ENCODE measurements around the gene CHST11.

Gene CHST11

DNA sequence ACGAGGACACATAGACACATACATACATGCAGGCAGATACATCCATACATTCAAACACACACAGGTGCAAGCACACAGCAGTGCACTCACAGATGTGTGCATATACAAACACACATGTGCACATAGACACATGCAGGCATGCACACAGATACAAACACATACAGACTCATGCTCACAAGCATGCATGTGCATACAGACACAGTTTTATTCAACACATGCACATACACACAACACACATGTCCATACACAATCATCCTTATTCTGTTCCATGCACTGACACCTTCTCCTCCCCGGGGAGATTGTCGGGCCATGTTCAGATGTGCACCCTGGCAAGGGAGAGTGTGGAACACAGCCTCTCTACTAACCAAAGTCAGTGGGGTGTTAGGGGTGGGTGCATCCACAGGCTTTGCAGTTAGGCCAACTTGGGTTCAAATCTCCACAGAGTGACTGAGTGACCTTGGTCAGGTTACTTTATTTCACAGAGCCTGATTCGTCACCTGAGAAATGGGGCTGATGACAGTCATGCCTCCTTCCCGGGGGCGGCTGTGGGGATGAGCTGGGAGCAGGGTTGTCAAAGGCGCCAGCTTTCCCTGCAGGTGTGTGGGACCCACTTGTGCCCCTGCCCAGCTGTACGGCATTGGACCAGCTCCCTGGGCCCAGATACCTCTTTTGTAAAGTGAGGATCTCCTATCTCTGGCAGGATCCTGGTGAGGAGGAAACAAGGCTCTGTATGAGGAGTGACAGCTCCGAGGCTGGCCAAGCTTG lies 251.2 kb downstream of the CHST11 start:
- DNase-seq: no peak

DNA sequence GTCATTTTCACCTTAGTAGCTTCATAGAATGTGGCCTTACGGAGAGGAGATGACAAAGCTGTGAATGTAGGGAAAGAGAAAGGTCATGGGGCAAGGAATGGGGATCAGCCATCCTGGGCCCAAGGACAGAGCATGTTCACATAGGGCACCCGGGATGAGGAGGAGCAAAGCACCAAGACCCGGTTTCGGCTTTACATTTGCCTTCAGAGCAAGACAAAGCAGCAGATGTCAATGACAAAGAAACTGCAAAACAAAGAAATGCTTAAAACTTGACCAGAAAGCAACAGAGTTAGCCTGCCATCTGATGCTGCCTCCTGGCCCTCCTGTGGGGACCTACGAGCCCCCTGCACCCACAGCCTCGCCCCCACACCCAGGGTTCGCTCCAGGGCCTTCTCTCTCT lies 252.1 kb downstream of the CHST11 start:
- DNase-seq: no peak

GRCh38 chr12:104709692-104710435 lies 253.1 kb downstream of the CHST11 start:
- no peak for DNase-seq

DNA sequence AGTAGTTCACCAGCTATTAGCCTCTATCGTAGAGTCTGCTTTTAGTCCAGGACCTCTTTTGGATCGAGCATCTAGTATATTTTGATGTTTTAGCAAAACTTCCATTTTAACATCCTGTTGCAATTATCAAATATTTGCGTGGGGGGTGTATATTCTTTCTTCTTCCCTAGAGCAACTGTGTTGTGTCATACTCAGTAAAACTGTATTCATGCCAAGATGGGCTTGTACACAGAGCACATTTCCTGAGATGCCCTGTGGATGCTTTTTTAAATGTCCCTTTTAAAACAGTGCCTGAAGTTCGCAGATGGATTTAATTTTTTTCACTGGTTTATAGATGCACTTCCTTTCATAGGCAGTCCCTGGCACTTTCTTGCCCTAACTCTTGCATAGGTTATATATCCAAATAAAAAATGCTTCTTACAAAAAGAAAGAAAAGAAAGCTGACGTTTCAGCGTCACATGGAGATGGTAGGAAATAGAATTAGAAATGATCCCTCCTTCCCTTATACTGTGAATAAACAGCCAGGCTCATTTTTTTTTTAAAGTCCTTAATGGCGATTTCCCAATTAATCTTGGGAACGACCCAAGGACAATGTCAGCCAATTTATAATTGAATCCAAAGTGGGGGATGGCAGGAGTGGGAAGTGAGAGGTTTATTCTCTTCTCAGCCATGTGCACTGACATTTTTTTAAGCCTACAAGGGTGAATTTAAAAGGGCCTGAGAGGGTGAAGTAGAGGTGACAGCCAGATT lies 254.4 kb downstream of the CHST11 start:
- no peak for DNase-seq

GRCh38 chr12:104712477-104712876 lies 255.7 kb downstream of the CHST11 start:
- no peak for DNase-seq

DNA sequence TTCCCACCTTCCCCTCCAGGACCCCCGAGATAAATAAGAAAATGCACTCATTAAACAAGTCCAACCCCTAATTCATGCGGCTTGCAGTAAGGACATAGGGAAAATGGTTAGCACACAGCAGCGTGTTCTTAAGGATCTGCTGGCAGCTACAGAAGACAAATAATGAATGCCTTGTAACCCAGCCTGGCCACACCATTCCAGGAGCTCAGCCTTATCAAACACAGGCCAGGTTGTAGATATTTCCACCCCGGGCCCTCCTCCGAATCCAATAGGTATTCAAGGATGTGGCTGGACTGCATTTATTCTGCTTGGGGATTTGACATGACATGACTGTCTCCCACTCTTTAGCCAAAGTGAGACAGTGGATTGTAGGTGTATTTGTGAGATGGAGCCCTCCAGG lies 256.2 kb downstream of the CHST11 start:
- no peak for DNase-seq

DNA sequence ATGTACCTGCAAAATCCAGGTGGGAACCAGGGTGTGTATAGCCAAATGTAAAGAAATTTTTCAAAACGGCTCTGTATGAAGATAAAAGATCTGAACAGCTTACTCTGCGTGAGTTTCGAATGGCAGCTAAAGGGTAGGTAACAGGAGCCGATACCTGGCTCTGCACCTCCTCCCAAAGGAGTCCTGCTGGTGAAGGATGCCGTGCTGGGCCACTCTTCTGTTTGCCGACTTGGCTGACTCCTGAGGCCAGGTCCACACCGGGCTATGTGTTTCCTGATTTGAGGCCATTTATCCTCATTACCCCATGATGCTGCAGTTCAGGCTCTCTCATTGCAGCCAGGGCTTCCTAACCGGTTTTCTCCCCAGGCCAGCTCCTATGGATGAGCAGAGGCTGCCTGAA lies 256.7 kb downstream of the CHST11 start:
- DNase-seq: no peak

DNA sequence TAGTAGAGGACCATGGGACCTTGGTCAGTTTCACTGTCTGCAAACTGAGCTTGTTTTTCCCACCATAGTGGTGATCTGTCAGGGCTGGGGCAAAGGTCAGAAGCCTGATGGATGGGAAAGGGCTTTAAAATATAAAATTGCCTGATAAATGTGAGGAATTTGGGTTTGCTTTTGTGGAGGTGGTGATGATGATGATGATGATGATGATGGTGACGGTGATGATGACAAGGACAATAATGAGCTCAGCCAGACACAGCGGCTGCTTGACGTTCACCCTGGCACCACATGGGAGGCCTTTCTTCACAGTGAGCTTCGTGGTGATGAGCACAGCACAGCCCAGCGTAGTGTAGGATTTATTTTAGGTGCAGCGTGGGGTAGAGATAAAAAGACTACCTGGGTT lies 257.6 kb downstream of the CHST11 start:
- DNase-seq: no peak

- DNase-seq: no peak
Measured at GRCh38 chr12:104716172-104716571, 259.4 kb downstream of the CHST11 start.

DNA sequence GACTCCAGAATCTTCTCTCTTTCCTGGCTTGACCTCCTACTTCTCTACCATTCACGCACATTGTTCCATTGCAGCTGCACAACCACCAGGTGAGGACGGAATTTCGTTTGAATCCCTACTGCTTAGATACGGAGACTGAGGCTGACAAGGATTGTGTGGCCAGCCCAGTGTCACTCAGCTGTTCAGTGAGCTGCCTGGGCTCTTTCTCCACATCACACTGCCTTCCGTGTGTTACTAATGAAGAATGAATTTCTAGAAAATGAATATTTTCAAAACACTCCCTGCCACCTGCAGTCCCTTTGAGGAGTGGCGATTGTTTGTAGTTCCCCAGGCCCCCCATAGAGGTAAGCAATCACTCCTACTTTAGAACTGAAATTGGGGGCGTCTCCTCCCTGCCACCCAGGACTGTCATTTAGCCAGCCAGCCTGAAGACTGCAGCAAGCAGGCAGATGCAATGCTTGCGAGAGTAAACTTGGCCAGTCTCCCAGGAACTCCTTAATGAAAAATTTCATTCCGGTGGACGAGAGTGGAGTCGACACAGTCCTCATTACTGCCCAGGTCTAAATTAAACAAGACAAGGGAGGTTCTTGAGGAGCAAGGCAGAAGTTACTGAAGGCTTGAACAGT lies 261.7 kb downstream of the CHST11 start:
- DNase-seq: no peak

GRCh38 chr12:104719700-104720338 lies 263.1 kb downstream of the CHST11 start:
- DNase-seq: no peak

- peak; percentile 73 for DNase-seq
Measured at GRCh38 chr12:104720339-104721038, 263.7 kb downstream of the CHST11 start.

- no peak for DNase-seq
Measured at GRCh38 chr12:104721039-104721405, 264.3 kb downstream of the CHST11 start.

DNA sequence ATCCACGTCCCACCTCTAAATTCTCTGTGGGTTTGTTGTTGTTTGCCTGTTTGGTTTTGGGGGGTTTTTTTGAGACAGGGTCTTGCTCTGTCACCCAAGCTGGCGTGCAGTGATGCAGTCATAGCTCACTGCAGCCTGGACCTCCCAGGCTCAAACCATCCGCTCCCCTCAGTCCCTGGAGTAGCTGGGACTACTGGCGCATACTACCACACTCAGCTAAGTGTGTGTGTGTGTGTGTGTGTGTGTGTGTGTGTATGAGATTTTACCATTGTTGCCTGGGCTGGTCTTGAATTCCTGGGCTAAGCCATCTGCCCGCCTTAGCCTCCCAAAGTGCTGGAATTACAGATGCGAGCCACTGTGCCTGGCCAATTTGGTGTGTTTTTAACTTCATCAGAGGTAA lies 265.2 kb downstream of the CHST11 start:
- DNase-seq: no peak

- no peak for DNase-seq
Measured at GRCh38 chr12:104722601-104723534, 266.1 kb downstream of the CHST11 start.

DNA sequence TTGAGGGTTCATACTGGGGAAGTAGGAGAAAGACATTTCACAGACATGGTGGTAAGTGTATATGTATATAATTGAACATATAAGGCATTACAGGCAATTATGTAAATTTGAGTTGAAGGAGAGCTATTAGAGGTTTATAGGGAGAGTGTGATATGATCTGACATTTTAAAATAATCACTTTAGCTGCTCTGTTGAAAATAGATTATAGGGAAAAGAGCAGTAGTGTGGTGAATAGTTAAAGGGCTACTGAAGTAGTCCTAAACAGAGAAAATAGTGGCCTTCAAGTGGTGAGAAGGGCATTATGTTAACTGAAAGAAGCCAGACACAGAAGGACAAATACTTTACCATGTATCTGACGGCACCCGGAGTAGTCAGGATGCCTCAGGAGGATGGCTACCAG lies 267.1 kb downstream of the CHST11 start:
- DNase-seq: no peak

DNA sequence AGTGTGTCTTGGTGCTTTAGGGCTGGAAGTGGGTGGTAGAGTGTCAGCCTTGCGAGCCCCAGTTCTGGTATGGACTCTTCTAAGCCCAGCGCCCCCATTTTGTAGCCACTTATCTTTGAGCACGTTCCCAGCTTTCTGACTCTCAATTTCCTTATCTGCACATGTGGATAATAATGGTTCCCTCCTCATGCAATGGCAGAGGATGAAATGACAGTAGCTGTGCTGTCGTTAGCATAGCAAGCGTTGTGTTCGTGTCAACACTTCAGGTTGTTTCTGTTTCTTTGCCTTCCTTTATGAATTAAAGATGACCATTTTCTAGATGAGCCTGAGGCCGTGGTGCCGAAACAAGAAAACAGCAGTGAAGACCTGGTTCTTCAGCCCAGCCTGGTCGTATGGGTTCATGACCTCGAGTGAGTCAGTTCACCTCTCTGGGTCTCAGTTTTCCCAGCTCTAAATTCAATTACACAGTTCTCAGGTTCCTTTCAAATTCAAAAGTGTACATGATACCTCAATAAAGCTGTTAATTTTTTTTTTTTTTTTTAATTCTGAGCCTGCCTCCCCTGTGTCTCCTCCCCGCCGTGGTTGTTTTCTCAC lies 268.3 kb downstream of the CHST11 start:
- DNase-seq: no peak

- no peak for DNase-seq
Measured at GRCh38 chr12:104725610-104726009, 268.9 kb downstream of the CHST11 start.

- no peak for DNase-seq
Measured at GRCh38 chr12:104727726-104728465, 271.1 kb downstream of the CHST11 start.

- no peak for DNase-seq
Measured at GRCh38 chr12:104729091-104729490, 272.3 kb downstream of the CHST11 start.
